H1 (cell line): ENCODE data around the gene BCL2L13. TPM values are rescaled to one million over a fixed set of nuclear protein-coding genes. Genes with fewer than 3 reads are reported as not detected.

Experiments used
- CTCF ChIA-PET: fragments of 300-600 bp; sonication (Branson Sonifier 250); formaldehyde crosslinking; loops from one replicate; lab custom pipeline; 2021; ENCODE audit not compliant: partially characterized antibody; lab: Charles Lee
- POLR2A ChIA-PET: fragments of 300-600 bp; sonication (Branson Sonifier 250); formaldehyde crosslinking; loops from one replicate; lab custom pipeline; 2021; ENCODE audit warnings: inconsistent platforms; ENCODE audit not compliant: partially characterized antibody; lab: Charles Lee
- DNase-seq, 2 experiments: peaks; one replicate each; pipeline versions ENCODE4 v3.0.0 to v3.0.0-alpha.2; 2010 to 2022; ENCODE audit warnings: low spot score in 2 of 2, low read depth in 1 of 2, mixed read lengths in 1 of 2
- FAIRE-seq: peaks from 2 replicates; lab custom pipeline; 2011; peaks lifted over from hg19 to GRCh38; lab: Jason Lieb, UNC
- H2AFZ ChIP-seq: 2 replicates; pipeline ENCODE4 v1.8.1; 2012; ENCODE audit warnings: low read length, inconsistent platforms
- H2AK5ac ChIP-seq: 2 replicates; pipeline ENCODE4 v1.6.1; 2013; ENCODE audit warnings: low read depth, low read length
- H2BK120ac ChIP-seq: replicated peaks from 2 replicates; pipeline ENCODE3; 2013; ENCODE audit warnings: low read depth, low read length, inconsistent platforms
- H2BK12ac ChIP-seq: 2 replicates; pipeline ENCODE4 v1.6.1; 2013; ENCODE audit warnings: low read depth, low read length
- H2BK15ac ChIP-seq: 2 replicates; pipeline ENCODE4 v1.6.1; 2013; ENCODE audit warnings: low read length
- H2BK20ac ChIP-seq: 2 replicates; pipeline ENCODE4 v1.6.1; 2013; ENCODE audit warnings: low read length
- H2BK5ac ChIP-seq: 2 replicates; pipeline ENCODE4 v1.6.1; 2013; ENCODE audit warnings: low read depth, low read length
- H3K14ac ChIP-seq: 2 replicates; pipeline ENCODE4 v1.6.1; 2013; ENCODE audit warnings: inconsistent platforms; ENCODE audit not compliant: insufficient read length
- H3K18ac ChIP-seq: 2 replicates; pipeline ENCODE4 v1.6.1; 2013; ENCODE audit warnings: low read length; ENCODE audit errors: extremely low read depth
- H3K23ac ChIP-seq: 2 replicates; pipeline ENCODE4 v1.6.1; 2013; ENCODE audit warnings: inconsistent platforms; ENCODE audit not compliant: insufficient read length
- H3K23me2 ChIP-seq: 2 replicates; pipeline ENCODE4 v1.6.1; 2013; ENCODE audit warnings: low read depth, low read length
- H3K27ac ChIP-seq: 2 replicates; pipeline ENCODE4 v1.6.1; 2011; ENCODE audit warnings: low read depth, low read length, inconsistent platforms
- H3K27me3 ChIP-seq, 4 experiments: replicated peaks in 1 of 4; 1 replicate in 1 of 4; 2 replicates in 3 of 4; pipeline versions ENCODE4 v1.6.1 to v1.8.1; 2011 to 2013; ENCODE audit warnings: low read length in 3 of 4, mild to moderate bottlenecking in 3 of 4, inconsistent platforms in 2 of 4, mixed read lengths in 2 of 4, moderate library complexity in 1 of 4; ENCODE audit not compliant: control insufficient read depth in 3 of 4, insufficient read depth in 3 of 4; ENCODE audit errors: extremely low read depth in 1 of 4
- H3K36me3 ChIP-seq, 4 experiments: 2 replicates each; pipeline versions ENCODE4 v1.6.1 to v1.8.1; 2011 to 2013; ENCODE audit warnings: mild to moderate bottlenecking in 4 of 4, low read length in 3 of 4, moderate library complexity in 2 of 4, control low read depth in 1 of 4, inconsistent platforms in 1 of 4; ENCODE audit not compliant: insufficient read depth in 4 of 4, control insufficient read depth in 2 of 4
- H3K4ac ChIP-seq: replicated peaks from 2 replicates; pipeline ENCODE3; 2013; ENCODE audit warnings: low read length, low read depth, mixed read lengths, inconsistent platforms; ENCODE audit not compliant: insufficient read length
- H3K4me1 ChIP-seq, 4 experiments: replicated peaks in 1 of 4; 1 replicate in 1 of 4; 2 replicates in 3 of 4; pipeline versions ENCODE4 v1.6.1 to v1.8.1; 2011 to 2013; ENCODE audit warnings: low read length in 3 of 4, inconsistent platforms in 2 of 4, mixed read lengths in 1 of 4; ENCODE audit not compliant: insufficient read depth in 4 of 4, control insufficient read depth in 3 of 4
- H3K4me2 ChIP-seq, 2 experiments: 2 replicates each; pipeline versions ENCODE4 v1.6.1 to v1.8.1; 2011 to 2013; ENCODE audit warnings: low read depth in 2 of 2, low read length in 2 of 2, control low read depth in 1 of 2, inconsistent platforms in 1 of 2, mild to moderate bottlenecking in 1 of 2; ENCODE audit not compliant: insufficient read depth in 1 of 2
- H3K4me3 ChIP-seq, 4 experiments: fragments of 200-600, 300-600 bp in 1 of 4; sonication (generic), shearing (Covaris generic), sonication (Bioruptor Twin) in 1 of 4; 2 replicates each; pipeline versions ENCODE4 v1.5.1 to v1.8.1; 2011 to 2016; ENCODE audit warnings: low read length in 4 of 4, low read depth in 3 of 4, control low read depth in 2 of 4, inconsistent platforms in 2 of 4, mild to moderate bottlenecking in 2 of 4, mixed read lengths in 1 of 4, moderate library complexity in 1 of 4; ENCODE audit not compliant: insufficient read depth in 2 of 4; ENCODE audit errors: extremely low read depth in 1 of 4
- H3K56ac ChIP-seq: replicated peaks from 2 replicates; pipeline ENCODE3; 2013; ENCODE audit warnings: low read depth, mild to moderate bottlenecking, mixed read lengths, low read length, inconsistent platforms; ENCODE audit not compliant: insufficient read length
- H3K79me1 ChIP-seq: 2 replicates; pipeline ENCODE4 v1.6.1; 2013; ENCODE audit warnings: low read depth, low read length, control low read depth
- H3K79me2 ChIP-seq, 2 experiments: 2 replicates each; pipeline versions ENCODE4 v1.6.1 to v1.8.1; 2012 to 2013; ENCODE audit warnings: low read length in 2 of 2, mild to moderate bottlenecking in 2 of 2, inconsistent platforms in 1 of 2; ENCODE audit not compliant: insufficient read depth in 2 of 2, control insufficient read depth in 1 of 2
- H3K9ac ChIP-seq, 4 experiments: replicated peaks in 1 of 4; 1 replicate in 1 of 4; 2 replicates in 3 of 4; pipeline versions ENCODE4 v1.6.1 to v1.8.1; 2011 to 2013; ENCODE audit warnings: low read depth in 3 of 4, low read length in 3 of 4, control low read depth in 2 of 4, mild to moderate bottlenecking in 2 of 4, moderate library complexity in 2 of 4, inconsistent platforms in 1 of 4; ENCODE audit errors: extremely low read depth in 1 of 4
- H3K9me3 ChIP-seq, 2 experiments: 2 replicates each; pipeline versions ENCODE4 v1.6.1 to v1.8.1; 2012 to 2013; ENCODE audit warnings: mild to moderate bottlenecking in 2 of 2, moderate library complexity in 2 of 2, control low read depth in 1 of 2, inconsistent platforms in 1 of 2, low read depth in 1 of 2, low read length in 1 of 2, mixed read lengths in 1 of 2; ENCODE audit not compliant: insufficient read depth in 2 of 2
- H4K20me1 ChIP-seq, 2 experiments: replicated peaks in 1 of 2; 2 replicates each; pipeline versions ENCODE3 to v1.8.1; 2011 to 2013; ENCODE audit warnings: inconsistent platforms in 2 of 2, low read length in 2 of 2, mild to moderate bottlenecking in 1 of 2; ENCODE audit not compliant: insufficient read depth in 2 of 2, control insufficient read depth in 1 of 2
- H4K5ac ChIP-seq: 2 replicates; pipeline ENCODE4 v1.6.1; 2013; ENCODE audit warnings: low read length, low read depth, mixed read lengths, inconsistent platforms; ENCODE audit not compliant: insufficient read length
- H4K8ac ChIP-seq: 2 replicates; pipeline ENCODE4 v1.8.0; 2013; ENCODE audit warnings: mild to moderate bottlenecking, moderate library complexity, low read length, inconsistent platforms; ENCODE audit not compliant: insufficient read depth; ENCODE audit errors: extremely low read depth
- H4K91ac ChIP-seq: replicated peaks from 2 replicates; pipeline ENCODE3; 2013; ENCODE audit warnings: low read length, mixed read lengths, inconsistent platforms; ENCODE audit not compliant: insufficient read length
- ASH2L ChIP-seq: fragments of 200-600, 300-600 bp; sonication (generic); IDR thresholded peaks from one replicate; pipeline ENCODE4 v1.7.1; 2017; ENCODE audit warnings: low read length
- ATF2 ChIP-seq: IDR thresholded peaks from 2 replicates; pipeline ENCODE4 v1.6.1; 2012; ENCODE audit warnings: low read length, inconsistent platforms
- CREB1 ChIP-seq: IDR thresholded peaks from 2 replicates; pipeline ENCODE4 v1.6.1; 2012; ENCODE audit warnings: inconsistent platforms
- E2F6 ChIP-seq: IDR thresholded peaks from 2 replicates; pipeline ENCODE4 v1.6.1; 2012; ENCODE audit warnings: inconsistent platforms
- GTF2F1 ChIP-seq: IDR thresholded peaks from 2 replicates; pipeline ENCODE4 v1.6.1; 2012; ENCODE audit warnings: low read depth, low read length, improper control_type of control experiment, borderline replicate concordance
- KDM5A ChIP-seq: fragments of 200-600 bp; IDR thresholded peaks from 2 replicates; pipeline ENCODE4 v1.7.1; 2012; ENCODE audit warnings: mild to moderate bottlenecking, low read length, inconsistent platforms, mixed read lengths
- POLR2AphosphoS5 ChIP-seq: IDR thresholded peaks from 2 replicates; pipeline ENCODE4 v1.6.1; 2011; ENCODE audit warnings: low read depth, low read length
- RXRA ChIP-seq: IDR thresholded peaks from 2 replicates; pipeline ENCODE4 v1.6.1; 2011; ENCODE audit warnings: low read depth, mild to moderate bottlenecking, low read length, moderate library complexity; ENCODE audit not compliant: insufficient read depth
- SIN3A ChIP-seq, 2 experiments: IDR thresholded peaks in 1 of 2; conservative IDR thresholded peaks in 1 of 2; 2 replicates each; pipeline ENCODE4 v1.6.1; 2011 to 2012; ENCODE audit warnings: low read length in 2 of 2, improper control_type of control experiment in 1 of 2, low read depth in 1 of 2, mild to moderate bottlenecking in 1 of 2
- SP4 ChIP-seq: IDR thresholded peaks from 2 replicates; pipeline ENCODE4 v1.6.1; 2012; ENCODE audit warnings: low read length, inconsistent platforms
- SUZ12 ChIP-seq: fragments of 200-600 bp; sonication (generic); IDR thresholded peaks from 2 replicates; pipeline ENCODE4 v1.6.1; 2012; ENCODE audit warnings: mild to moderate bottlenecking, inconsistent platforms, low read length, moderate library complexity, mixed read lengths
- TAF1 ChIP-seq: IDR thresholded peaks from 2 replicates; pipeline ENCODE4 v1.6.1; 2011; ENCODE audit warnings: mild to moderate bottlenecking, low read depth, low read length
- TCF12 ChIP-seq: IDR thresholded peaks from 2 replicates; pipeline ENCODE4 v1.6.1; 2011; ENCODE audit warnings: low read depth, mild to moderate bottlenecking, low read length
- WGBS, 2 experiments: shearing (Covaris generic) in 1 of 2; methylation state at CpG; one replicate each; pipeline versions ENCODE4 v1.1.6 to v1.1.7; 2013 to 2015; ENCODE audit warnings: low lambda C conversion rate in 2 of 2, mixed read lengths in 2 of 2, inconsistent platforms in 1 of 2, low coverage in 1 of 2, missing lambda C conversion rate in 1 of 2; ENCODE audit not compliant: insufficient replicate concordance in 2 of 2, insufficient coverage in 1 of 2, insufficient read length in 1 of 2; ENCODE audit errors: extremely low coverage in 1 of 2, missing lambda C conversion rate in 1 of 2; 5-methylcytosine and 5-hydroxymethylcytosine counted together
- polyA plus RNA-seq, 7 experiments: library from polyadenylated mRNA; depleted of rRNA in 3 of 7; stranded (reverse) in 5 of 7; unstranded in 2 of 7; fragments of >200 nt in 5 of 7; fragments of 200-250 nt in 2 of 7; gene quantifications; 1 replicate in 5 of 7; 2 replicates in 1 of 7; 4 replicates in 1 of 7; pipeline versions ENCODE4 v1.2.1 to v1.2.3, GENCODE V29; 2011 to 2013; ENCODE audit warnings: missing spikeins in 2 of 7, mixed read lengths in 2 of 7
- total RNA-seq: library from RNA; stranded (reverse); fragmentation: NEBNext Ultra II Directional; extraction: Animal tissue kit (Norgen Biotek cat#: 25700); gene quantifications from 2 replicates; pipeline ENCODE4 v1.2.1, GENCODE V29; 2021

BCL2L13 gene
- total and polyA plus RNA-seq, 2 of the 8 experiments (the other 6 are each of a cell fraction or from before 2014, with no cell fraction given) = 20.7 to 35.0 TPM

GRCh38 chr22:17769716-17770082, 131.1 kb downstream of the BCL2L13 start:
- 97% methylated on average over 4 of the region's 9 CpGs; no CpG with 5 or more reads in 1 of the 2 experiments for WGBS, 2 experiments
- no peak overlapping the region for H2BK5ac ChIP-seq
- no peak for FAIRE-seq
- TF ChIP-seq RXRA (no peak), POLR2AphosphoS5 (no peak), TAF1 (no peak), SIN3A (conservative IDR thresholded peaks at IDR 0.05 in 1 of 2, IDR thresholded peaks at IDR 0.05 in 1 of 2; ENCODE audit: low read depth in 1 of 2, low read length in 2 of 2) (no peak), GTF2F1 (no peak), TCF12 (no peak), SP4 (no peak), ATF2 (no peak), CREB1 (no peak), SUZ12 (no peak), ASH2L (no peak), KDM5A (no peak), E2F6 (no peak)

More at GRCh38 chr22:17769716-17770082, 131.1 kb downstream of the BCL2L13 start:
- Histone ChIP-seq H3K79me1 (peaks cover 12% of the 10 kb centered on the region), H4K5ac (no peak overlapping the region), H3K14ac (no peak overlapping the region), H3K9ac (no peak overlapping the region), H3K23ac (no peak overlapping the region), H2AK5ac (no peak overlapping the region), H3K79me2 (peaks cover 0 to 53% of the 10 kb centered on the region in 2 experiments; a peak in 1 of 4 replicates), H3K27ac (no peak overlapping the region), H3K56ac (no peak overlapping the region), H3K4me1 (peaks cover 5 to 15% (median 12%) of the 10 kb centered on the region in 4 experiments), H3K18ac (no peak overlapping the region), H3K36me3 (no peaks in the 10 kb centered on the region), H4K91ac (no peak overlapping the region), H3K4me2 (no peak overlapping the region), H4K8ac (peak overlapping the region; percentile 41), H2BK15ac (no peak overlapping the region), H3K4ac (no peak overlapping the region), H2AFZ (no peak overlapping the region), H3K9me3 (no peaks in the 10 kb centered on the region), H2BK12ac (no peak overlapping the region), H3K27me3 (no peaks in the 10 kb centered on the region), H2BK20ac (no peak overlapping the region), H3K4me3 (no peak overlapping the region), H2BK120ac (no peak overlapping the region), H4K20me1 (peaks cover 2 to 11% of the 10 kb centered on the region in 2 experiments), H3K23me2 (peaks cover 11% of the 10 kb centered on the region)
- ChIA-PET CTCF (interaction anchor here (0.8 to 4.9 kb wide), 7 partner anchors 12 to 27 kb away, joined by 3 to 36 read pairs (median 5); no protein-coding TSS in a partner anchor), POLR2A (interaction anchor here (1.0 to 1.6 kb wide), 2 partner anchors 17 to 24 kb away, joined by 4 read pairs; no protein-coding TSS in a partner anchor)
- no peak for DNase-seq
